ENCODE results near the gene CEMIP.

The CEMIP gene

GRCh38 chr15:80934761-80935221 is 155.6 kb downstream of the CEMIP start:
- ATAC-seq = no peak

GRCh38 chr15:80936288-80937078 is 157.3 kb downstream of the CEMIP start:
- ATAC-seq = no peak

GRCh38 chr15:80937718-80938117 is 158.5 kb downstream of the CEMIP start:
- no peak for ATAC-seq

- ATAC-seq = no peak
Observed at GRCh38 chr15:80939216-80939615, 160.0 kb downstream of the CEMIP start.

- ATAC-seq = no peak
Observed at GRCh38 chr15:80940331-80940730, 161.2 kb downstream of the CEMIP start.

GRCh38 chr15:80940851-80941250 is 161.7 kb downstream of the CEMIP start:
- no peak for ATAC-seq

- no peak for ATAC-seq
Observed at GRCh38 chr15:80942266-80942665, 163.1 kb downstream of the CEMIP start.

- ATAC-seq = no peak
Observed at GRCh38 chr15:80942746-80943565, 163.8 kb downstream of the CEMIP start.

- no peak for ATAC-seq
Observed at GRCh38 chr15:80944818-80945217, 165.6 kb downstream of the CEMIP start.

GRCh38 chr15:80945605-80946004 is 166.4 kb downstream of the CEMIP start:
- ATAC-seq = no peak

- no peak for ATAC-seq
Observed at GRCh38 chr15:80946576-80946975, 167.4 kb downstream of the CEMIP start.

- ATAC-seq = no peak
Observed at GRCh38 chr15:80948651-80949292, 169.6 kb downstream of the CEMIP start.

- no peak for ATAC-seq
Observed at GRCh38 chr15:80949756-80950155, 170.6 kb downstream of the CEMIP start.

- no peak for ATAC-seq
Observed at GRCh38 chr15:80950291-80951078, 171.3 kb downstream of the CEMIP start.

GRCh38 chr15:80951941-80952340 is 172.8 kb downstream of the CEMIP start:
- no peak for ATAC-seq

GRCh38 chr15:80953001-80953952 is 174.1 kb downstream of the CEMIP start:
- ATAC-seq = no peak

- ATAC-seq = no peak
Observed at GRCh38 chr15:80953953-80954778, 175.0 kb downstream of the CEMIP start.

- ATAC-seq = peak; percentile 98 to 99
Observed at GRCh38 chr15:80955571-80956452, 176.6 kb downstream of the CEMIP start.

- ATAC-seq = no peak
Observed at GRCh38 chr15:80957556-80957955, 178.4 kb downstream of the CEMIP start.
